Activated T-helper 9 cell treated with anti-CD3 and anti-CD28 coated beads, Interleukin-2, amount 50 U/mL, for 16 hours (primary cell): ENCODE data around the gene BRPF1.
A peak's percentile ranks its signal among the peaks of the same experiment; 100 is the strongest.

Experiments used
- DNase-seq: peaks from one replicate; pipeline ENCODE4 v3.0.0-alpha.2; 2020; ENCODE audit warnings: low read depth

The BRPF1 gene, protein sequence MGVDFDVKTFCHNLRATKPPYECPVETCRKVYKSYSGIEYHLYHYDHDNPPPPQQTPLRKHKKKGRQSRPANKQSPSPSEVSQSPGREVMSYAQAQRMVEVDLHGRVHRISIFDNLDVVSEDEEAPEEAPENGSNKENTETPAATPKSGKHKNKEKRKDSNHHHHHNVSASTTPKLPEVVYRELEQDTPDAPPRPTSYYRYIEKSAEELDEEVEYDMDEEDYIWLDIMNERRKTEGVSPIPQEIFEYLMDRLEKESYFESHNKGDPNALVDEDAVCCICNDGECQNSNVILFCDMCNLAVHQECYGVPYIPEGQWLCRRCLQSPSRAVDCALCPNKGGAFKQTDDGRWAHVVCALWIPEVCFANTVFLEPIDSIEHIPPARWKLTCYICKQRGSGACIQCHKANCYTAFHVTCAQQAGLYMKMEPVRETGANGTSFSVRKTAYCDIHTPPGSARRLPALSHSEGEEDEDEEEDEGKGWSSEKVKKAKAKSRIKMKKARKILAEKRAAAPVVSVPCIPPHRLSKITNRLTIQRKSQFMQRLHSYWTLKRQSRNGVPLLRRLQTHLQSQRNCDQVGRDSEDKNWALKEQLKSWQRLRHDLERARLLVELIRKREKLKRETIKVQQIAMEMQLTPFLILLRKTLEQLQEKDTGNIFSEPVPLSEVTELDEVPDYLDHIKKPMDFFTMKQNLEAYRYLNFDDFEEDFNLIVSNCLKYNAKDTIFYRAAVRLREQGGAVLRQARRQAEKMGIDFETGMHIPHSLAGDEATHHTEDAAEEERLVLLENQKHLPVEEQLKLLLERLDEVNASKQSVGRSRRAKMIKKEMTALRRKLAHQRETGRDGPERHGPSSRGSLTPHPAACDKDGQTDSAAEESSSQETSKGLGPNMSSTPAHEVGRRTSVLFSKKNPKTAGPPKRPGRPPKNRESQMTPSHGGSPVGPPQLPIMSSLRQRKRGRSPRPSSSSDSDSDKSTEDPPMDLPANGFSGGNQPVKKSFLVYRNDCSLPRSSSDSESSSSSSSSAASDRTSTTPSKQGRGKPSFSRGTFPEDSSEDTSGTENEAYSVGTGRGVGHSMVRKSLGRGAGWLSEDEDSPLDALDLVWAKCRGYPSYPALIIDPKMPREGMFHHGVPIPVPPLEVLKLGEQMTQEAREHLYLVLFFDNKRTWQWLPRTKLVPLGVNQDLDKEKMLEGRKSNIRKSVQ (N-terminal part only)

GRCh38 chr3:9731206-9732079, at the start of gene BRPF1:
TSS of gene BRPF1 (plus strand) at chr3:9731735. CDS start at chr3:9734141, 2,406 bp downstream.
- DNase-seq: peak; percentile 100

DNA sequence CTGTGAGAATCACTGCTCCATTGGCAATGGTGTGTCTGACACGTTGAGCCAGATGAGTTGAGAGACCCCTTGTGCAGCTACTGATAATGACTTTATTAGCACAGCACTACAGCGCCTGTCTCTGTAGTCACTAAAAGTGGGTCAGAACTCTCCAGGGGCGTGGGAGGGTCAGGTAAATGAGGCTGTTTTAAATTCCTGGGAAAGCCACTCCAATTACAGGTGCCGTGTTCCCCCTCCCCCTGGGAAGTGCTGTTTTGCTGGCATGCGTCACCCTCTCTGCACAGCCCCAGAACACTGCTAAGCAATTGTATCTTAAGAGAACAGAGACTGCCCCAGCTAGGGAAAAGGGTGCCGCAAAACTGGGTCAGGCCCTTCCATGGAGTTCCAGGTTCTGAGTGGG, 49.4 kb upstream of the BRPF1 start:
- DNase-seq: no peak

DNA sequence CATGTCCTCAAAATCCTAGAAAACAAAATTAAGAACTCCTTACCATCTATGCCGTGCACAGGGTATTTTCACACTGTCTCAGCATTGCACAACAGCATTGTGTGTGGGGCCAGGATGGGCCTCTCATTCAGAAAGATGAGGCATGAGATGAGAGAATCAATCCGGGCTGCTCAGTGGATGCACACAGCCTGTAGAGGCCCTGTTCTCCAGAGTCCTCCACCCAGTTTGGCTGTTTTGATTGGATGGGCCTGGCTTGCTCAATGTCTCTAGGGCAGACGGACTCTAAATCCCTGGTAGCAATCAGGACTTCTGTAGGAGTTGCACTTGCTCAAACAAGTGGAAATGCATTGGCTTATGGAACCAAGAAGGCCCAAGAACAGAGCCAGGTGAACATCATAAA, 48.1 kb upstream of the BRPF1 start:
- DNase-seq: no peak

DNA sequence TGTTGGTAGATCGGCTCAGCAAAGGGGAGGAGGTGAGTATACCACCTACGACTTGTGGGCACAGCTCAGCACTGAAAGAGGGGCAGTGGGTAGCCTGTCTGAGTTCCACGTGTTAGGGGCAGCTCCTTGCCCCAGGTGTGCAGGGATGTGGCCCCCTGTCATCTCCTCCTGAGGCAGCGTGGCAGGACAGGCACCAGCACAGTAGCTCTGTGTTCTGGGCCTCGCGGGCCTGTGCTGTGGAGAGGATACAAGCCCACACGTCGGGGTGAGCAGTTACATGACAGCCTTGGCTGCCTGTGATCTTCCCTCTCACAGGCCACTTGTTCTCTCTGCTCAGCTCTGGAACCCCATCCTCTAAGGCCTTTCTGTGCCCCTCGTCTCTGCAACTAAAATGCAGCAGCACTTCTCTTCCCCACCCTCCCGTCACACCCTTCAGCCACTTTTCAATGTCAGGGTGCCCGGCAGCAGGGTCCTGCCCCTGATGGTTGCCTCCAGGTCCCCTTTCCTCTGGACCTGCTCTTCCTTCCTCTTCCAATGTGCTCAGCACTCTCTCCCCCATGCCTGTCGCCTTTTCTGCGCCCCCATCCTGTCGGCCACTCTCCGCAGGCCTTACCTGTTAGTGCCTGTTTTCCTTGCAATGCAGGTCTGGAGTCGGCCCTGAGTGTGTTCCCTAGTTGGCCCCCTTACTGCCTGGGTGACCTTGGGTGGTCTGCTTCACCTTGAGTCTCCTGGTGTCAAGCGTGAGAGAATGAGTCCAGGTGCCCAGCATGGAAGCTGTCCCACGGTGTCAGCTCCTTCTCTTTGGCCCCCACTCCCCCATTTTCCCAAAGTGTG, 46.1 kb upstream of the BRPF1 start:
- no peak for DNase-seq

DNA sequence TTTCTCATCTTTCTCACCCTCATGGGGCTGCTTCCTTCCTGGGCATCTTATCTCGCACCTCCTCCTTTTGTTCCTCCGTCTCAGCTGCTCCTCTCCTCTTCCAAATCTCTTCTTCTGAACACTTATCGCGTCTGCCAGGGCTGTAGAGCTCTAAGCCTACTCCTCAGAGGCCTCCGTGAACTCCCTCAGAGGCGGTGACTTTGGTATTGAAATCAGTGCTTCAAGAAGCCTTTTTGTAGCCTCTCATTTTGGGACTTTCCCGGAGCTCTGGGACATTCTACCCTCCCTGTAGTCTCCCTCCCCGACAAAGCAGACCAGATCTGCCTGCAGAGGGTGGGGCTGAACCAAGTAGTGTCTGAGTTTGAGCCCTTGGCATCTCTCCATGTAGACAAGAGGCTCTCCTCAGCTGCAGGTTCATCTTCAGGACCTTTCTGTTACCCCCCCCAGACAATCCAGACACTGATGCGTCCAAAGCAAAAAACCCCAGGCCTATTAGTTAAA, 45.4 kb upstream of the BRPF1 start:
- DNase-seq: no peak

- no peak for DNase-seq
Observed at GRCh38 chr3:9686703-9687102, 44.8 kb upstream of the BRPF1 start.

DNA sequence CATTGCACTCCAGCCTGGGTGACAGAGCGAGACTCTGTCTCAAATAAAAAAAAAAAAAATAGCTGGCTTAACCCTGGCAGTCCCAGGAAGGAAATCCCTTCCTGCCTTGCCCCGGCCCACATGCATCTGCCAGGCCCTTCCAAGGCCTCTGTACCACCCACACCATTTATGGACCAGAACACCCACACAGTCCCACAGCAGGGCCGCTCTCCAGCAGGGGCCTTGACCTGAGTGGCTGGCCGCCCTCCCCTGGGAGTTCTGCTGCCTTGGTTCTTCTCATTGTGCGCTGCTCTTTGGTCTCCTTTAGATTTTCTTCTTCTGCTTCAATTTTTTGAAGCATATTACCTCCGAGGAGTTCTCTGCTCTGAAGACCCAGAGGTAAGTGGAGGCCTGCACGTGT, 44.0 kb upstream of the BRPF1 start:
- no peak for DNase-seq

DNA sequence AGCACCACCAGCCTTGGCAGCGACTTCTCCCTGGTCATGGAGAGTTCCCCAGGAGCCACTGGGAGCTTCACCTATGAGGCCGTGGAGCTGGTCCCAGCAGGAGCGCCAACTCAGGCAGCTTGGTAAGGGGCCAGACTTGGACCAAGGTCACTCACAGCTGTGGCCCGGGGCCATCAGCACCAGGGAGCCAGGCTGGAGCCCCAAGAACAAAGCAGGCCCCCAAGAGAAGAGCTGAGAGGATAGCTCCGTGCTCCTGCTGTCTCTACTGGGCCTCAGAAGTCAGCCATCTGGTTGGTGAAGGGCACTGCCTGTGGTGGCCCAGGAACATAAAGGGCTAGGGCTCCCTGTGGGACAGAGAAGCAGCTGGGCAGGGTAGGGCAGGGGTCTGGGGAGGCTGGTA, 42.6 kb upstream of the BRPF1 start:
- DNase-seq: no peak

DNA sequence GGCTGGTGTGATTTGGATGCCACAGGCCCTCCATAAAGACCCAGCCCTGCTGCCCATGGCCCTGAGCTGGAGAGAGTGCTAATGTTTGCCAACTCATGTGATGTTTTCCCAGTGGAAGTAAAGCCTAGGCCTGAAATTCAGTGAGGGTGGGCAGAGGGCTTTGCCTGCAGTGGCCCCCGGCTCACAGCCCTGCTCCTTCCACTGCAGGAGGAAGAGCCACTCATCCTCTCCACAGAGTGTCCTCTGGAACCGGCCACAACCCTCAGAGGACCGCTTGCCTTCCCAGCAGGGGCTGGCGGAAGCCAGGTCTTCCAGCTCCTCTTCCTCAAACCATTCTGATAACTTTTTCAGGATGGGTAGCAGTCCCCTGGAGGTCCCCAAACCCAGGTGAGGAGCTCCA, 41.8 kb upstream of the BRPF1 start:
- no peak for DNase-seq

DNA sequence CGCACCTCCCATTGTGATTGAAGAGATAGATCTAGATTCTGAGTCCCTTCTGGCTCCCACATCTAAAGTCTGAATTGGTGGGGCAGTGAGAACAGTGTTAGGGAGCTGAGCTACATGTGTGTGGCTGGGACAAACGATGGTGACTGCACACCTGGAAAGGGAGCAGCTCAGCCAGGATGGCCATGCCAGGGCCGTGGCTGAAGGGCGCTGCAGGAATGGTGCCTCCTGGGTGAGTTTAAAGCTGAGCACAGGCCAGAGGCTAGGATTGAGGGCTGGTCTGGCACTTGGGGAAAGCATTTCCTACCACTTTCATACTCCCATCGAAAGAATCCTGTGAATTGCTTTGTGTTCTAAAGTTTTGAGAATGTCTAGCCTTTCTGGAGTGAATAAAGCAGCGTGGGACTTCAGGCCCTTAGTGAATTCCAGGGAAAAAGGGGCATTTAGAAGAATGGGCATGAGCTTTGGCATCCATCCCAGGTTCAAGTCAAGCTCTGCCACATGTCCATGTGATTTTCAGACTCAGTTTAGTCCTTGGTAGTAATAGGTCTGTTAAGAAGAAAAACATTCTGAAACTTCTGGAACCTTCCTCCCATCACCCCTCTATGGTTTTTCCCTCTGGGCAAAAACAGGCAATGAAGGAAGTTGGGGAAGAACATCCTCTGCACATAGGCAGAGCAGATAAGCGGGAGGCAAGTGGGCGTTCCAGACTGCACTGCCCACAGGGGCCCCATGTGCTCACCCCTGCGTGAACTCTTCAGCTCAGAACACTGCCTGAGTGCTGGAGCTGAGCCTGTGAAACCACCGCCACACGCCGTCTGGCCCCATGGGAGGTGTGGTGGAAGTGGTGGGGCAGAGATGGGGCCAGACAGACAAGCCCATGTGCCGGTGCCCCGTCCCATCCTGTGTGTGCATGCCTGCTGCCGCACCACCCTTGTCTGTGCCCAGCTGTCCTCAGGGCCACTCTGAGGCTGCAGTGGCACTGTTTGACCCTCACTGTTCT, 40.8 kb upstream of the BRPF1 start:
- no peak for DNase-seq

DNA sequence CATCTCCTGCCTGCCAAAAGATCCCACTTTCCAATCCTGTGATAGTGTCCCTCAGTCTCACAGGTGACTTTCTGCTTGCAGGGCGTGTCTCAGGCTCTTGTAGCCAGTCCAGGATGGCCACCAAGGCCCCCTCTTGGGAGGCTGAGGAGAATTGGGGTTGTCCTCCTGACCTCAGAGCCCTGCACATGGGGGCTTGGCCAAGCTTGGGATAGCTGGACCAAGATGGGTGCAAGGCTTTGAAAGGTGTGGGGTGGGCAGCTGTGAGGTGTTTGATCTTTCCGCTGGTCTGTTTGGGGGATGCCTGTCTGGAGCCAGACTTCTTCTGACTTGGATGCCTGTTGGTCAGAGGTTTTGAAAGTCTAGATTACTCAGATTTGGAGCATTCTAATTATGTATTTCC, 39.9 kb upstream of the BRPF1 start:
- no peak for DNase-seq

DNA sequence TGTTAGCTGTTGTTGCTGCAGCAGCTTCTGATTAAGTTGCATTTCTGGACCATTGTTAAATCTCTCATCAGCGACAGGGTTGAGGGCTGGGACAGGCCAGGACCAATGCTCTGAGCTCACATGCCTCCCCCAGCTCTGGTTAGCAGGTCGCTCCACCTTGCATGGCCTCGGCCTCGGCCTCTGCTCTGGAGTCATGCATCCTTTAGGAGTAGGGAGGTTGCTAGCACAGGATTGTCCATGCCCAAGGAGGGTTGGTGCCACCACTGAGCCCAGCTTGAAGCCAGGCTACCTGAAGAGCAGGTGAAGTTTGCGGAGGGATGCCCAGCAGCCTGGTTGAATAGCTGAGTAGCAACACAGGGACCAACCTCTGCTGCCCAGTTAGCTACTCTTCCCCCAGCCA, 39.1 kb upstream of the BRPF1 start:
- DNase-seq: no peak

DNA sequence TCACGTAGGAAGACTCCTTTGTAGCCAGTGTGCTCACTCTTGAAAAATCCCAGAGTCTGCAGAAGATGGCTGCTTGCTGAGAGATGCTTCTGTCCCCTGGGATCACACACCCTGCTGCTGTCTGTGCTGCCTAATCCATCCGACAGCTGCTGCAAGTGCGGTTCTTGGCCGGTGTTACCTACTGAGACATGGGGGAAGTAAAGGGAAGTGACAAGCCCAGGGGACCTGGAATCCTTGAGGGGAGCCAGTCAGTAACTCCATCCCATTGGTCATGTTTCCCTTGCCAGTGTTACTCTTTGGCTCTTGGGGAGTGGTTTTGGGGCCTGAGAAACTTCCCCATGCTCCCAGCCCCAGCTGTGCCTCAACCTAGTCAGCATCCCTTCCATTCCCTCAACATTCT, 36.2 kb upstream of the BRPF1 start:
- no peak for DNase-seq

- no peak for DNase-seq
Observed at GRCh38 chr3:9695746-9696145, 35.8 kb upstream of the BRPF1 start.

- no peak for DNase-seq
Observed at GRCh38 chr3:9696480-9697220, 34.9 kb upstream of the BRPF1 start.

DNA sequence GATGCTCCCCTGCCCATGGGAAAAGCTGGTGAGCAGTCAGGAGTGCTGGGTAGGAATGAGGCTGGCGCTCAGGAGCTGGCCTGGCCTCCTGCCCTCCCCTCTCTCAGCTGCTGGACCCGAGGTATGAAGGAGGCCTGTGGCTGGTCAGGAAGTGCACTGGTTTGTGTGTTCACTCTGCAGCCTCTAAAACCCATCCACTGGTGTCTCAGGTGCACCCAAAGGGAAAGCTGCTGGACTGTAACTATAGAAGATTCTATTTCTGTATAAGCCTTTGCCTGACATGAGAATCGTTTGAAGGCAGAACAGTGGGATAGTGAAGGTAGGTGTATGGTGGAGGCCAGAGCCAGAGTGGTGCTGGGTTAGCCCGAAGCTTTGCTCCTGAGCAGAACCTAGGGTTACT, 33.6 kb upstream of the BRPF1 start:
- no peak for DNase-seq

DNA sequence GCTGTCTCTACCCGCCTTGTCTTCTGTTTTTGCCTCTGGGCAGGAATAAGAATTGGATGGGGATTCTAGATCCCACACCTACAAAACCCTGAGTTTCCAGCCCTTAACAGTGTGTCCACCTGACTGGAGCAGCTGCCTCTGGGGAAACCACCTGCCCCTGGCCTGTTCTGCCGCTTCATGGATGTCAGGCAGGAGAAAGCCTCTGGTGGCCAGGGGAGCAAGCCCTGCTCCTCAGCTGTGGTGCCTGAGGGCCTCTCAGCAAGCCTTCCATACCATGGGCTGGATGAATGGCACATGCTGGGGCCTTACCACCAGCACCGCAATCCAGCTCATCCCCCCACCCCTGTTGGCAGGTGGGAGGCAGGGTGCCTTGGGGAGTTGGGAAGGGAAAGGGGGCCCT, 33.2 kb upstream of the BRPF1 start:
- DNase-seq: no peak

DNA sequence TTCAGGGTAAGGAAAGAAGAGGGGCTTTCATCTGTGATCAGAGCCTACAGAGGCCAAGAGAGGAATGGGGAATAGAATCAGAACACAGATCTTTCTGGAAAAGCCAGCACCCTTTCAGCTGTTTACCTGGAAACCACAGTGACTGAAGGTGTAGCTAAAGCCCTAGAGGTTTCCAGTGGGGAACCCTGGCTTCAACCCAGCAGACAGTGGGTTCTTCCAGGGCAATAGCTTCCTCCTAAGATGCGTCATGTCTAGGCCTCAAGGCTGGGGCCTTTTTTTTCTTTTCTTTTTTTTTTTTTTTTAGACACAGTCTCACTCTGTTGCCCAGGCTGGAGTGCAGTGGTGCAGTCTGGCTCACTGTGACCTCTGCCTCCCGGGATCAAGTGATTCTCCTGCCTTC, 31.0 kb upstream of the BRPF1 start:
- DNase-seq: no peak

GRCh38 chr3:9701006-9701405, 30.5 kb upstream of the BRPF1 start:
- no peak for DNase-seq
